ENCODE results near the gene JAZF1.

Gene JAZF1

DNA sequence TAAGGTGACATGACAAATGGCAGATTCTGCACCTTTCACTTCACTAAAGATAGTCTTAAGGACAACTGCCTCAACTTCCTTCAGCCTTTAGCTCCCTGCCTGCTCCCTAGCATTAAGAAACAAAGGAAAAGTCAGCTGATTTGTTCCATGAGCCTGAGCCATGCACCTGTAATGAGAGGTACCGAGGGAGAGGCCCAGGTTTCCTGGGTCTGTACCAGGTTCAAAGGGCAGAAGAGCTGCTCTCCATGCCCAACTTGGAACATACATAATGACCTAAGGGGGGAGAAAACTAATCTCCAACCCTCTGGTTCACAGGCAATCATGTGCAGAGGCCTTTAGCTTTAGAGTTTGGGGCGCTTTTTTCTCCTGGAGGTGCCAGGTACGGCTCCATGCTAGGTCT lies 111.2 kb downstream of the JAZF1 start:
- DNase-seq, result no peak

DNA sequence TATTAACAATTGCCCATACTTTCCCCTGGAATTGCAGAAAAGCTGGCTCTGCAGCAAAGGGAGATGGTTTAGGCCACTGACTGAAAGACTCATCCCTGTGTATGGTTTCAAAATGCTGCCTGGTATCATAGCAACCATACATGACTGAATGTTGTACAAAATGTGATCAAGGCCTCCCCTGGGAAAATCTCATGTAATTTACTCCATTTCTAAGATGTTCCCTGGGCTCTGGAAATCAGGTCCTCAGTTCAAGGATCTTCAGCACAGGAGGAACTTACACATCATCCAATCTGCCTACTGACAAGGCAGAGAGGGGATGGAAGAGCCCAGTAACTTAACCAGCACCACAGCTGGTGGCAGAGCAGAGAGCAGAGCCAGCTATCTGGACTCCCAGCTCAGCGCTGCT lies 111.8 kb downstream of the JAZF1 start:
- no peak for DNase-seq

DNA sequence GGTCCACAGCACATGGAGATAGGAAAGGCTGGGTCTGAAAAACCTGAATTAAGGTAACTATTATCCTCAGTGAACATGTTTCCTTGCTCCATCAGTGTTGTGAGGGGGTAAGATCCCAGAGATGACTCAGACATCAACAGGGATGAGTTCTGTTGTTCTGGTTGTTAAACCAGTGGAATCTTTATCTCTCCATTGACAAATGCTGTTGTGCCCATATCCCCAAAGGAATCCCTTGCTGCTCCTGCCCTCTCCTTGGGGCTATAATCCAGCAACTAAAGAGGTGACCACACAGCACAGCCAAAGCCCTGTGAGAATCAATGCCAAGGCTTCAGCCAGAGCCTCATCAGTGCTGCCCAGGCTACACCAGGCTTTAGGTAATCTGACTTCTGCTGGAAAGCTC lies 113.4 kb downstream of the JAZF1 start:
- DNase-seq, result no peak

DNA sequence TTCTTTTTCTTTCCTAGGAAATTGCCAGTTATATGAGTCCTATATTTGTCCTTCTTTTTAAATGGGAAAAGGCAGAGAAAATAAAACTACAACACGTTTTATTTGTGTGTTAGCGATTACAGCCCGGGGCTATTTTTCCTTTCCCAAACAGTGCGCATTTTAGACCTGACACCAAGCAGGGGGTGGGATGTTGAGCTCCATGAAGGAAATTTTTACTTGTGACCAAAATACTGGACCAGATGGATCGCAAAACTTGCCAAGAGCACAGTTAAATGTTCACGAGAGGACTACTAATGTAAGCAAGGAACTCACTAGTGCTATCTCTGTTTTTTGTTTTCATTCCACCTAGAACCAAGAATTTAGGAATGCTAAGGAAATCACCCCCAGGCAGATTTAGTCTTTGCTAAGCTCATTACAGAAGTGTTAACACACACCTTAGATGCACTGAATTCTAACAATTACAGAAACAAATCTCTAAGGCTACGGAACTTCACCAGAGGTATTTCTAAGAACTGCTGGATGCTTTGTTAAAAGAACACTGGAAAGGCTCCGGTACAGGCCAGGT lies 114.8 kb downstream of the JAZF1 start:
- DNase-seq, result no peak

DNA sequence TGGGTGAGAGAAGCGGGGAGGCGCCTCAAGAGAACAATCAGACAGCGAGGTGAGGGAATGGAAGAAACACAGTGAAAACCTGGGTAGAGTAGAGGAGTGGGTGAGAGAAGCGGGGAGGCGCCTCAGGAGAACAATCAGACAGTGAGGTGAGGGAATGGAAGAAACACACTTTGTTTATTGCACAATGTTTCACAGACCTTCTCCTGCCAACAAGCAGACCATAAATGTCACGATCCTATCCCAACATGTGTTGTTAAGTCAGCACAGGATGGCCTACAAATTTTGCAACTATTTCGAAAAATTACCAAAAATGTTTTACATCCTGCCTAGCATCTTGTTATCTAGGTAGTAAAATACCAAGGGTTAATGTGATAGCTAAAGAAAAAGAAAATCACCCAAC lies 115.3 kb downstream of the JAZF1 start:
- DNase-seq, result no peak

DNA sequence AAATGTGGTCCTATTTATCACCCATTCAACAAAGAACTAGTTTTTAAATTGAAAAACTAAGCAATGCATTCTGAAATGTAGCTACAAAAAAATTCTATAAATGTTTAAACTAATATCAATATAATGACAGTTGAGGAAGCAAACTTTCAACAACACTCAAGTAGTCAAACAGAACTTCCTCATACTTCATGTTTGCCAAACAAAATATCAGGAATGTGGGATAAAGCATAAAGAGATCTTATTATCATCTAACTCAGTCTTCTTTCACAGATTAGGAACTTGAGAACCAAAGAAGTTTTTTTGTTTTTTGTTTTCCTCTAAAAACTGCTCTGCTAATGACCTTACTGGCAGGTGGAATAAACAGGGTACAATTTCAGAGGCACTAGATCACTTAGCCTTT lies 116.2 kb downstream of the JAZF1 start:
- DNase-seq, result no peak

DNA sequence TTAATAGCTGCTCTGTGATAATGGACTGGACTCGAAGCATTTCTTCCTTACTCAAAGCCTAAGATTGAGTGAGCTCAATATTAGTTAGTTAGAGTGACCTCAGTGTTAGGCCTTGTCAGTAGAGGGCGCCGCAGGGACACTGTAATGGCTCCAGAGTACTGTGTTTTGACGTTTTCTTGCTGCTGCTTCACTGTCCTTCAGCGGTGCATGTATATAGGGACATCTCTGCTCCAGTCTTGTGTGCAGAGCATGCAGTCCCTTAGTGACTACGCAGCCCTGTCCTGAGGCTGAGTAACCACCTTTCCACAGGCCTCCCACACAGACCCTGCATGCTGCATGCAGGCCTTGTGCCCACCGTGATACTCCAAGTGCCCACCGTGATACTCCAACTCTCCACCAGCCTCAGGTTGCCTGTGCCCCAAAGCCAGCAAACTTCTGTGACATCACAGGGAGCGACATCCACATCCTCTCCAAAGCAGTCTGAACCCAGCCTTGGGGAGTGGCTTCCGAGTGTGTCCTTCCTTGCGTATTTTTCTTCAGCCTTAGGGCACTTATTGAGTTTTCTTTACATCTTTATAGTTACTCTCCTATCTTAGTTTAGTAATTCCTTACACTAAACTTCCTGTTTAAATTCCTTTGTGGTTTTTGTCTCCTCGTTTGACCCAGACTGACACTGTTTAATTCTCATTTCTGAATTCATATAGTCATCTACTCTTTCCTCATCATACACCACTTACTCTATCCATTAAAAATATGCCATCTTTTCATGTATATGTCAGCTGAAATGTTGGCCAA lies 118.2 kb downstream of the JAZF1 start:
- DNase-seq, result no peak

DNA sequence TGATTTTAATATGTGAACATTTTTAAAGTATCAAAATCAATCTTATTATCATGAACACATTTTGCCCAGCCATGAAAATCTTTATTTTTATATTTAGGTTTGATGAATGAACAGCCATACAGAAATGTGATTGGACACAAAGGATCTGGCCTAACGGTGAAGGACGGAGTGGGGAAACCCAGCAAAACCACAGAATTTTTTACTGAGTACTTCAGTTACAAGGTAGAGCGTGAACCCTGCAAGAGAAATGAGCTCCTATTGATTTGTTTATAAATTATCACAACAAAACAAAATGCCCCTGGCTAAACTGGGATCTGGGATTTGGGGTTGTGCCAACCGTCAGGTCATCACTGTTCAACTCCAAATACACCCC lies 118.8 kb downstream of the JAZF1 start:
- no peak for DNase-seq

DNA sequence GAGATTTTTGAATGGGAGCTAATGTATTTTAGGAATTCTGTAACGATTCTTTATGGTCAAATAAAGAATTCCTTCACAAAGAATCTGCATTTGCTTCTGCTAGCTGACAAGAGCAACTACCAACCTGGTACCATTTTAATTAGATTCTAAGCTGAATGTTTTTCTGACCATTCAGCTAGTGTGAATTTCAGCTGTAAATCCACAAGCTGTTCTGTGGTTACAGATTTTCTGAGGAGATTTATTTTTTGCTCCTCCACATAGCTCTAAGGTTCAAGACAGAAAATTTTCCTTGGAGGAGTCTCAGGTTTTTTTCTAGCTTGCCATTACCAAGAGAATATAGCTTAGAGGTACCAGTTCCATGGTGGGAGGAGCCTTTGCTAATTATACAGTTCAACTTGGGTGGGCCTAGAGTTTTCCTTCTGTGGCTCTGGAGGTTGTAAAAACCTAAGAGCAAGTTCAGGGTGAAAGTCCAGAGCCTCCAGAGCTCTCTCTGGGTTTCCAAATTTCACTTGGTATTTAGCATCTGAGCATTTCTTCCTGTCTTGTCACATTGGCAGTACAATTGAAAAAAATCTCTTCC lies 120.1 kb downstream of the JAZF1 start:
- DNase-seq, result no peak

DNA sequence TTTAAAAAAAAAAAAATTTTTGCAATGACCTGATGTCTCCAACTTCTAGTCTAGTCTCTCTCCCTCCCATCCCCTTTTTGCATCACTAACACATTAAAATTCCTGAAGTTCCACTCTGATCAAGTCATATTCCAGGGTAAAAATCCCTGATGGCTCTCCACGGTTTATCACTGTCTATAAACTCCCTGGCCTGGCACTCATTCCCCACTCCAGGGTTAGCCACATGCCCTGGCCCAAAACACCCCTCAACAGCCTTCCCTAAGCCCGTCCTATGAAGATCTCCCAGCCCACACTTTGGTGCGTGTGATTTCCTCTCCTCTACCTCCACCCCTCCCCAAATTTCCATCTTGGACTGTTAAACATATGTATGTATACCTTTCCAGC lies 125.4 kb downstream of the JAZF1 start:
- DNase-seq, result no peak

DNA sequence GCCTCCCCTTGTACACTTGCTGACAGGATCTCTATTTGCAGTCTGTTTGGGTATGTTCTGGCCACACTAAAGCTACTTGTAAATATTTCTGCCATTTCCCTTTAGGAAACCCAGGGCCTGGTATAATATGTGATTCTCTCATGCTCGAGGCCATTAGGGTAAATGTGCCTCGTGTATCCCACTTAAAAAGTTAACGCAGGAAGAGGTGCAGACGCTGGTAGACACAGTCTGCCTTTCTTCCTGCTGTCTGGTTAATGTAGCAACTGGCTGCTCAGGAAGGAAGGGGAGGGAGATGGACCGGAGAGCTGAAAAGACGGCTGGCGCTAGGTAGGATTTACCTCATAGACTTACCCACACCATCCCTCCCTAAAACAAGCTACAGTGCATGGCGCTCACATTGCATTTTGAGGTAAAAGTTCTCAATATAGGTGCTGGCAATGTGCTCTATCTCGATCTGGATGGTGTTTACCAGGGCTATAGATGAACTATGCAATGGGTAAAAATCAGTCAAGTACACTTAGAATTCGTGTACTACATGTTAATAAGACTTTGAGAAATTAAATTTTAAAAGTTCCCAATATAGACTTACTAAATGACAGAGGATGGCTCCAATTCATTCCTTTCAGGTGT lies 125.9 kb downstream of the JAZF1 start:
- no peak for DNase-seq

DNA sequence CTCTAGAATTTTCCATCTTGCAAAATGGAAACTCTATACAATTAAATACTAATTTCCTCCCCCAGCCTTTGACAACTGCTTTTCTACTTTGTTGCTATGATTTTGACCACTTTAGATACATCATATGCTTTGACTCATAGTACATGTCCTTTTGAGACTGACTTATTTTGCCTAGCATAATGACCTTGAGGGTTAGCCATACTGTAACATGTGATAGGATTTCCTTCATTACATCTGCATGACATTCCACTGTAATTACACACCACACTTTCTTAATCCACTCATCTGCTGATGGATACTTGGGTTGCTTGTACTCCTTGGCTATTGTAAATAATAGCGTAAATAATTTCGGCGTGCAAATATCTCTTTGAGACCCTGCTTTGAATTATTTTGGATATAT lies 127.7 kb downstream of the JAZF1 start:
- no peak for DNase-seq

DNA sequence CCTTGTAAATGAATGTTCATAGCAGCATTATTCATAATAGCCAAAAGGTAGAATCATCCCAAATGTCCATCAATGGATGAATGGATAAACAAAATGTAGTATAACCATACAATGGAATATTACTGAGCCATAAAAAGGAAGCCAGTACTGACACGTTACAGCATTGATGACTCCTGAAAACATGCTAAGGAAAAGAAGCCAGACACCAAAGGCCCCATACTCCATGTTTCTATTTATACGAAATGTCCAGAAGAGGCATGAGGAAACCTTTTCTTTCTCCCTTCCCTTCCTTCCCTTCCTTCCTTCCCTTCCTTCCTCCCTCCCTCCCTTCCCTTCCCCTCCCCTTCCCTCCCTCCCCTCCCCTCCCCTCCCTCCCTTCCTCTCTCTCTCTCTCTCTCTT lies 131.9 kb downstream of the JAZF1 start:
- DNase-seq, result no peak

DNA sequence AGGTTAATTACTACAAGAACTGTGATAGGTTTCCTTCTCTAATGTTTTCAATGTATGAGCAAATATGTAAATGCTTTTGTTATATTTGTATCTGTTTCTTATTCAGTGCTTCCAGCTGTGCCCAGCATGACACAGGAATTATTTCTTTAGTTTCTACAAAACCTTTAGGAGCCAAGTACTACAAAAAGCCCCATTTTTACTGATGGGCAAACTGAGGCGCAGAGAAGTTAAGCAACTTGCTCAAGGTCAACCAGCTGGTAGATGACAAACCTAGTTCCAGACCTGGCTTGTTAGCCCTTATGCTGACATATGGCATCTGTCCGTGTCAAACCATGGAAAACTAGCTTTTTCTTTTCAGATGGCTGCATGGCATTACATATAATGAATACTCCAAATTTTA lies 134.6 kb downstream of the JAZF1 start:
- no peak for DNase-seq

DNA sequence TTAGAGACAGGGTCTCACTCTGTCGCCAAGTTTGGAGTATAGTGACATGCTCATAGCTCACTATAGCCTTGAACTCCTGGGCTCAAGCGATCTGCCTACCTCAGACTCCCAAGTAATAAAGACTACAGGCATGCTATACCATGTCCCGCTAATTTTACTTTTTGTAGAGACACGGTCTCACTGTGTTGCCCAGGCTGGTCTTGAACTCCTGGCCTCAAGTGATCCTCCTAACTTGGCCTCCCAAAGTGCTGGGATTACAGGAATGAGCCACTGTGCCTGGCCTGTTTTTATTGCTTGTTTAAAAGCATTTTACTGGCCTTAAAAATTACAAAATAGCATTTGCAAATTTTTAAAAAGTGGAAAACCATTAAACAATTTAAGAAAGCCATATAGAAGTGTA lies 135.0 kb downstream of the JAZF1 start:
- no peak for DNase-seq

DNA sequence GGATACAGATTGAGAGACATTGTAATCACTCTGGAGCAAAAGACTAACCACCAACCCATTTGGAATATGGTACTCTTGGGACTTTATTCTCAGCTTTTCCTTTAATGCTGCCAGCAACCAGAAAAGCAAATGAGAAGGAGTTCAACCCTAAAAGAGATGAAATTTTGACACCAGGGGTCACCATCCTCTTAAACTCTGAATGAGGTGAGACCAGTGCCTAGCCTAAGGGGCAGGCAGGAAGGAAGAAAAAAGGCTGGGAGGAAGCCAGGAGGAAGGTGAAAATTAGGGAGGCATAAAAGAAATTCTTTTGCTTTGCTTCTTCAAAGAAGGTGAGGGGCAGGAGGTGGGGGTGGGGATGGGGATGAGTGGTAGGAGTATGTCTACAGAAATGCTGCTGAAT lies 135.8 kb downstream of the JAZF1 start:
- no peak for DNase-seq

DNA sequence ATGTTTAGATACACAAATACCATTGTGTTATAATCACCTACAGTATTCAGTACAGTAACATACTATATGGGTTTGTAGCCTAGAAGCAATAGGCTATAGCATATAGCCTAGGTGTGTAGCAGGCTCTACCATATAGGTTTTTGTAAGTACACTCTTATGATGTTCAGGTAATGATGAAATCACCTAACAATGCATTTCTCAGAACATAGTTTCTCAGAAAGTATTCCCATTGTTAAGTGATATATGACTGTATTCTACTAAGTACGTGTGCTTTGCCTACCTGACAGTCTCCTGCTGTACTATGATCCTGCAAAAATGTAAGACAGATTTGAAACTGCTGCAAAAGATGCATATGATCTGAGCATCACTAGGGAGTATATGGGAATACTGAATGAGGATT lies 137.9 kb downstream of the JAZF1 start:
- DNase-seq, result no peak

DNA sequence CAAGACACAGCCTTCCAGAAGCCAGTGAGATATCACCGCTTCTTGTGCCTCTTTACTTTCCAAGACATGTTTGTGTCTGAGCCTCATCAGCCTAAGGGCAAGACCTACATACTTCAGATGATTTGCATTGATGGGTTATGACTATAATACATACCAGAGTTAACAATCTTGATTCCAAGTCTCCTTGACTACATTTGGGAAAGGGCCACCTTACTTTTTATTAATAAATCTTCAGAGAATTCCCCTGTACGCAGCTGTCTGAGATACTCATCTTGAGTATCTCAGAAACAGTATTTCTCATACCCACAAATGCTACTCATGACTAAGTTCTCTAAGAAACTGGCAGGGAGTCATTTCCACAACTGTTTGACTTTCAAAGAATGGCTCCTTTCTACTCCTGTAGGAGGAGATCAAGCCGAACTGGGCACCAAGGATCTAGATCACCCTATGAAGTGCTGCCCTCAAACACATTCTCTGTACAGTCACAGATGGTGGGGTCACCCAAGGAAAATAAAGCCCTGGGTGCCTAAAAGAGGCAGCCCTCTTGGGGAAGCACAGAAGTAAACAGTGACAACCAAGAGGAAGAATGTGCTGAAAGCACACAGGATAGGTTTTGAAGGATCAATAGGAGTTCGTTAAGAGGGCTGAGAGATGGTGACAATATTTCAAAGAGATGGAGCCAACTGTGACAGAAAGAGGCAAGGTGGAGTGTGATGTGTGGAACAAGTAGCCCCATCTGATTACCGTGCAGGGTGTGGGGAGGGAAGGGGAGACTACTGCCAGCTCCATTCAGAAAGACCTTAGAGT lies 138.9 kb downstream of the JAZF1 start:
- DNase-seq, result peak; percentile 70

DNA sequence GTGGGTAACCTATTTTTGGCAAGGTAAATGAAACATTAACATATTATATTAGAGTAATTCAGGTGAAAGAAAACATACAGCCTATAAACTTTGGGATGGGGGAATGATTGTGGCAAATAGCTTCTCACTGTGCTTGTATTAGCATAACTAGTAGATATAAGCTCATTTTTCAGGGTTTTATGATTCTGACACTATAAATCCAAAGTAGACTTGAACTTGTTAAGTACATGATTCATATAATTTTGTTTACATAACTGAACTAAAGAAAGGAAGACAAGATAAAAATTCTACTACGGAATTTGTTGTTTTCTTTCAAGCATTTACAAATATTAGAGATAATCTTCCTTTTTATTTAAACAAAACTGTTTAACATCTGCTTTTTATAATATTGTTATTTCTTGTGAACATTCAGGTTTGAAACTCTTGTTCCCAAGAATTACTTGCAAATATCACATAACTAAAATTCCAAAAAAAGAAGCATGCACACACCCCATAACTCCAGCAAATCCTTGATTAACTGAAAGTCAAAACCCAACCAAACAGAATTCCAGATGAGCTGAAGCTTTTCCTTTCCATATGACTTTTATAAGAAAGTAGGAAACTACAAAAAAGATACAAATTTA lies 142.3 kb downstream of the JAZF1 start:
- no peak for DNase-seq

DNA sequence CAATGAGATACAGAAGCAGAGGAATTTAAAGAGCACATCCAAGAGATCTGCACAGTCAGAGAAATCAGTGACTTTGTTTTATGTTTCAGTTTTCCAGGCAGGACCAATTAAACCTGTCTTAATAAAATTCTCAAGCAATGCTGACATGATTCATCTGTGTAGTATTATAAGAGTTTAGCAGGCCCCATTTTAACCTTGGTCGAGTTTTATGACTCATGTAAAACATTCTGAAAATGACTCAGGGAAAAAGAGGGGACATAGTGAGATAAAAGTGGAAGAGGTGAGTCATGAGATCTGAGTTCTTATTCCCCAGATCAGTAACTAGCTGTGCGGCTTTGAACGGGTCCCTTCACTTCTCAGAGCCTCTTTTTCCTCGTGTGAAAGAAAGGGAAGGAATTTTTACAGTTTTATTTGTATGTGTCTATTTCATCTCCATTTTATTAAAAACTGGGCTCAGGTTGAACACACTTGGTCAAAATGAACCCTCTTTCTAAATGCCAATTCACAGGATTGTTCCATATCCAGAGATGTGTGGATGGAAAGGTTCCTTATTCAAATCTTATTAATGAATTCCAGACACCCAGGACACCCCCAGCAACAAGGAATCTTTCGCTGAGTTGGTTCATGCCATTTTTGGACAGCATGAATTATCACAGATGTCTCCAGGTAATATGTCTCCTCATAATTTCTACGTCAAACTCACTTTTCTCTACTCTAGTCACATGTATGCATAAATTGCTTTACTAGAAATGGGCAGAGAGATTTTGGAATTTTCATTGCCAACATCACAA lies 143.2 kb downstream of the JAZF1 start:
- peak; percentile 91 for DNase-seq

DNA sequence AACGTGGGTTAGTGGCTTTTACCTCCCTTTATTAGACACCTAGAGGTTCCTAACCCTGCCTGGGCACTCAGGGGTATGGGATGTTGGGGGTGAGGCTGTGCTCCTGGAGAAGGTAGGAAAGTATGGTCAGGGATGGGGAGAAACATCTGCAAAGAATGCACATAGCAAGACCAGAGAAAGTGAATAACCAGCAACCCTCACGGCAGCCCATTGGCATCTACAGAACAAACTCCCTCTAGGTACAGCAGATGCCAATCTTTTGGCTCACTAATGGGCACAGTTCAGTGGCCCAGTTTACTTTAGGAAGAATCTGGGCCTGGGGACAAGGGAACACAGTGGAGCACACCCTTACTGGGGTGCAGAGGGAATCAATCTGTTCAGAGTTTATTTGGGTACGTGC lies 143.9 kb downstream of the JAZF1 start:
- no peak for DNase-seq

DNA sequence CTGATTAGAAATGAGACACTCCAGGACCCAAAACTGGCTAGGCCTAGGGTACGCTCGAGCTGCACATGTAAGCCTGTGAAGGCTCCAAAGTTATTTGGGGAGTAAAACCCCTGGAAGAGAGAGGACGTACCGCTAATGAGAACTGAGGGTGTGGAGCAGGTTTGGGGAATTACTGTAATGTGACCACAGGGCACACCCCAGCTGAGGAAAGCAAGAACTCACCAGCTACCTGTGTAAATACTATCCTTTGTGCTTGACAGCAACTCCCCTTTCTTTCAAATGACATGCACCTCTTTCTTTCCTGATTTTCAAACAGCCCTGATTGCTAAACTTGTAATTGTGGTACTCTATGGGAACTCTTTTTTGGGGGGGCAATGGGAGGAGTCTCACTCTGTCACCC lies 147.2 kb downstream of the JAZF1 start:
- no peak for DNase-seq
